K562 (cell line): ENCODE measurements around the gene RBSN. TPM values are rescaled to one million over a fixed set of nuclear protein-coding genes. Genes with fewer than 3 reads are reported as not detected.

Experiments
- CSDE1 ChIP-seq, 2 experiments: fragments of 450-650 bp; IDR thresholded peaks; 2 replicates each; pipeline ENCODE4 v1.6.1; 2016; ENCODE audit warnings: mild to moderate bottlenecking in 1 of 2
- FOSL1 ChIP-seq: fragments of 200-800 bp; sonication (Bioruptor generic); conservative IDR thresholded peaks from 2 replicates; pipeline ENCODE4 v1.6.1; 2016; ENCODE audit warnings: missing genetic modification characterization, missing compliant biosample characterization
- MTA3 ChIP-seq: fragments of 450-650 bp; formaldehyde crosslinking; IDR thresholded peaks from 2 replicates; pipeline ENCODE4 v1.6.1; 2017; ENCODE audit warnings: mild to moderate bottlenecking, borderline replicate concordance
- NBN ChIP-seq: fragments of 450-650 bp; IDR thresholded peaks from 2 replicates; pipeline ENCODE4 v1.6.1; 2016; ENCODE audit warnings: low read depth, mild to moderate bottlenecking
- NEUROD1 ChIP-seq: fragments of 150-350 bp; IDR thresholded peaks from 2 replicates; pipeline ENCODE4 v1.6.1; 2014; ENCODE audit warnings: borderline replicate concordance, low read length, low read depth; ENCODE audit not compliant: partially characterized antibody
- PML ChIP-seq: IDR thresholded peaks from 2 replicates; pipeline ENCODE4 v1.6.1; 2012; ENCODE audit warnings: low read length, inconsistent platforms
- PPARD ChIP-seq: fragments of 250-450 bp; sonication (Bioruptor Pico); IDR thresholded peaks from 2 replicates; pipeline ENCODE4 v1.8.0; 2022; ENCODE audit warnings: inconsistent platforms, mild to moderate bottlenecking, moderate library complexity
- RCOR1 ChIP-seq, 2 experiments: IDR thresholded peaks; 2 replicates each; pipeline ENCODE4 v1.6.1; 2012; ENCODE audit warnings: low read depth in 2 of 2, low read length in 2 of 2, borderline replicate concordance in 1 of 2, improper control_type of control experiment in 1 of 2
- SIN3A ChIP-seq, 2 experiments: fragments of 150-350 bp in 1 of 2; IDR thresholded peaks; 2 replicates each; pipeline ENCODE4 v1.6.1; 2011 to 2016; ENCODE audit warnings: borderline replicate concordance in 2 of 2, low read depth in 2 of 2, low read length in 2 of 2, mild to moderate bottlenecking in 2 of 2, moderate library complexity in 2 of 2; ENCODE audit not compliant: control insufficient read depth in 1 of 2
- SMAD4 ChIP-seq: fragments of 250-450 bp; sonication (Bioruptor Pico); conservative IDR thresholded peaks from 2 replicates; pipeline ENCODE4 v1.8.0; 2021; ENCODE audit warnings: inconsistent platforms, mild to moderate bottlenecking, moderate library complexity
- TARDBP ChIP-seq: fragments of 450-650 bp; IDR thresholded peaks from 2 replicates; pipeline ENCODE4 v1.6.1; 2016
- TRIM28 ChIP-seq: fragments of 450-650 bp; IDR thresholded peaks from 2 replicates; pipeline ENCODE4 v1.6.1; 2017
- ZBED1 ChIP-seq: IDR thresholded peaks from 2 replicates; pipeline ENCODE4 v1.6.1; 2014
- ZFP30 ChIP-seq: fragments of 250-450 bp; sonication (Bioruptor Pico); IDR thresholded peaks from 2 replicates; pipeline ENCODE4 v1.8.0; 2022; ENCODE audit warnings: moderate library complexity, mild to moderate bottlenecking, inconsistent platforms, borderline replicate concordance
- ZNF24 ChIP-seq: fragments of 450-650 bp; IDR thresholded peaks from 2 replicates; pipeline ENCODE4 v1.6.1; 2016
- ZNF431 ChIP-seq: sonication (generic); formaldehyde crosslinking; IDR thresholded peaks from 2 replicates; pipeline ENCODE4 v1.8.0; 2022; ENCODE audit warnings: mild to moderate bottlenecking, missing genetic modification reagents
- ZNF589 ChIP-seq: fragments of 200-800 bp; sonication (Bioruptor generic); IDR thresholded peaks from 2 replicates; pipeline ENCODE4 v1.6.1; 2016; ENCODE audit warnings: low read depth, missing genetic modification characterization, missing compliant biosample characterization
- polyA plus RNA-seq, 8 experiments: library from polyadenylated mRNA; depleted of rRNA in 4 of 8; stranded (reverse) in 5 of 8; unstranded in 3 of 8; fragments of >200 nt; fragmentation: Nextera tagmentation in 2 of 8; fragmentation: Illumina TruSeq in 1 of 8; extraction: Ambion mirVana in 2 of 8; extraction: Trizol in 1 of 8; gene quantifications; 2 replicates each; pipeline versions ENCODE4 v1.2.1 to v1.2.3, GENCODE V29; 2011 to 2014; ENCODE audit warnings: inconsistent platforms in 1 of 8, missing spikeins in 1 of 8
- total RNA-seq, 7 experiments: library from RNA; depleted of rRNA in 6 of 7; stranded (reverse); fragments of >200 nt in 6 of 7; fragmentation: Illumina TruSeq in 2 of 7; extraction: Trizol in 2 of 7; gene quantifications; 2 replicates each; pipeline versions ENCODE4 v1.2.1 to v1.2.3, GENCODE V29; 2011 to 2021; ENCODE audit warnings: low replicate concordance in 1 of 7
- TF ChIP-seq, protein P1 (sequence below): fragments of 450-650 bp; IDR thresholded peaks from 2 replicates; pipeline ENCODE4 v1.6.1; 2016
- TF ChIP-seq, protein P2 (sequence below): fragments of 200-800 bp; sonication (Bioruptor generic); IDR thresholded peaks from 2 replicates; pipeline ENCODE4 v1.6.1; 2017; ENCODE audit warnings: missing genetic modification characterization, missing compliant biosample characterization
- TF ChIP-seq, protein P3 (sequence below): fragments of 250-450 bp; sonication (Bioruptor Pico); IDR thresholded peaks from 2 replicates; pipeline ENCODE4 v1.4.0; 2020; ENCODE audit warnings: mild to moderate bottlenecking, moderate library complexity
- TF ChIP-seq, protein P4 (sequence below): IDR thresholded peaks from 2 replicates; pipeline ENCODE4 v1.6.1; 2011; ENCODE audit not compliant: insufficient read length; ENCODE audit errors: extremely low read depth
- TF ChIP-seq, protein P5 (sequence below): sonication (generic); formaldehyde crosslinking; IDR thresholded peaks from 2 replicates; pipeline ENCODE4 v1.5.0; 2020; ENCODE audit warnings: missing genetic modification reagents

Gene RBSN
- total and polyA plus RNA-seq, 9 of the 15 experiments (the other 6 are each of a cell fraction or from before 2014, with no cell fraction given) = 2.9 to 19.6 (median 15.0) TPM

DNA sequence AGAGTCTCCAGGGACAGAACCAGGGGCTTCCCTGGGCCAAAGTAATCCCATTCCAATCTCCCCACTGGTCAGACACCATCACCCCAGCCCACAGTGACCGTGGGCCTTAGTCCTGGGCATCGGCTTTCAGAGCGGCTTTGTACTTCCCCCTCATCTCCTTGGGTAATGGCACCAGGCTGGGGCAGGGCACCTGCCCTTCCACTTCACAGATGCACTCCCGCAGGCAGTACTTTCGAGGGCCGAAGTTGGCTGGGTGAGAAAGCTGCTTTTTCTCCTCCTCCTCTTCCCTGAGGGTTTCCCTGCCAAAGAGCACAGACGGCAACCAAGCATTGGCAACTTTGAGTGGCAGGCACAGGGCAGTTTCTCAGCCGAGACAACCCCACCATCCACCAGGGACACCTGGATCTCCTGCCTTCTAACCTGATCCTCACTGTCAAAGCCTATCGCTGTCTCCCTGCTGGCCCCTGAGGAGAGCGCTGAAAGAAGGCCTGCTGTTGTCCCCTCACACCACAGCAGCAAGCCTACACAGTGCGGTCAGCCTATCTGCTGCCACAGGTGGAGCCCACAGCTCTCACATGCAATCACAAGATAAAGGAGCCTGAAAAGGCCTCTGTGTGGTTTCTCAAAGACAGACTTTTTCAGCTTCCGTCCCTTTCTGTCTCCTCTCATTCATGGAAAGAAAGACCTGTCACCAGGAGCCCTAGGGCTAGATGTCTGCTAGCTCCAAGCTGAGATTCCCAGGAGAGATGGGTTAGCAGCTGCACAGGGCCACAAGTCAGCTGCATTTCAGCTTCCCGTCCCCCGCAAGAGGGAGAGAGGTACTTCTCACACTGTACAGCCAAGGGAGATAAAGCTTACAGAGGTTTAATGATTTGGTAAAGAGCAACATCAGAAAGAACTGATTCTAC lies 46.4 kb downstream of the RBSN start (continued):
- TF ChIP-seq, protein P1, sequence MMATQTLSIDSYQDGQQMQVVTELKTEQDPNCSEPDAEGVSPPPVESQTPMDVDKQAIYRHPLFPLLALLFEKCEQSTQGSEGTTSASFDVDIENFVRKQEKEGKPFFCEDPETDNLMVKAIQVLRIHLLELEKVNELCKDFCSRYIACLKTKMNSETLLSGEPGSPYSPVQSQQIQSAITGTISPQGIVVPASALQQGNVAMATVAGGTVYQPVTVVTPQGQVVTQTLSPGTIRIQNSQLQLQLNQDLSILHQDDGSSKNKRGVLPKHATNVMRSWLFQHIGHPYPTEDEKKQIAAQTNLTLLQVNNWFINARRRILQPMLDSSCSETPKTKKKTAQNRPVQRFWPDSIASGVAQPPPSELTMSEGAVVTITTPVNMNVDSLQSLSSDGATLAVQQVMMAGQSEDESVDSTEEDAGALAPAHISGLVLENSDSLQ = peak; percentile 90
- peak; percentile 99 for TF ChIP-seq SMAD4
- TF ChIP-seq, protein P2, sequence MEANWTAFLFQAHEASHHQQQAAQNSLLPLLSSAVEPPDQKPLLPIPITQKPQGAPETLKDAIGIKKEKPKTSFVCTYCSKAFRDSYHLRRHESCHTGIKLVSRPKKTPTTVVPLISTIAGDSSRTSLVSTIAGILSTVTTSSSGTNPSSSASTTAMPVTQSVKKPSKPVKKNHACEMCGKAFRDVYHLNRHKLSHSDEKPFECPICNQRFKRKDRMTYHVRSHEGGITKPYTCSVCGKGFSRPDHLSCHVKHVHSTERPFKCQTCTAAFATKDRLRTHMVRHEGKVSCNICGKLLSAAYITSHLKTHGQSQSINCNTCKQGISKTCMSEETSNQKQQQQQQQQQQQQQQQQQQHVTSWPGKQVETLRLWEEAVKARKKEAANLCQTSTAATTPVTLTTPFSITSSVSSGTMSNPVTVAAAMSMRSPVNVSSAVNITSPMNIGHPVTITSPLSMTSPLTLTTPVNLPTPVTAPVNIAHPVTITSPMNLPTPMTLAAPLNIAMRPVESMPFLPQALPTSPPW (CRISPR knock-in tag) = peak; percentile 79
- no peak for TF ChIP-seq CSDE1 (IDR thresholded peaks at IDR 0.05)
- TF ChIP-seq, protein P3, sequence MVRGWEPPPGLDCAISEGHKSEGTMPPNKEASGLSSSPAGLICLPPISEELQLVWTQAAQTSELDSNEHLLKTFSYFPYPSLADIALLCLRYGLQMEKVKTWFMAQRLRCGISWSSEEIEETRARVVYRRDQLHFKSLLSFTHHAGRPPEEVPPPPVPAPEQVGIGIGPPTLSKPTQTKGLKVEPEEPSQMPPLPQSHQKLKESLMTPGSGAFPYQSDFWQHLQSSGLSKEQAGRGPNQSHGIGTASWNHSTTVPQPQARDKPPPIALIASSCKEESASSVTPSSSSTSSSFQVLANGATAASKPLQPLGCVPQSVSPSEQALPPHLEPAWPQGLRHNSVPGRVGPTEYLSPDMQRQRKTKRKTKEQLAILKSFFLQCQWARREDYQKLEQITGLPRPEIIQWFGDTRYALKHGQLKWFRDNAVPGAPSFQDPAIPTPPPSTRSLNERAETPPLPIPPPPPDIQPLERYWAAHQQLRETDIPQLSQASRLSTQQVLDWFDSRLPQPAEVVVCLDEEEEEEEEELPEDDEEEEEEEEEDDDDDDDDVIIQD = no peak
- peak; percentile 89 for TF ChIP-seq NBN
- TF ChIP-seq ZFP30 (CRISPR knock-in tag) = no peak
- TF ChIP-seq TARDBP = peak; percentile 89
- peak; percentile 78; the same call in 1 of the 2 replicates for TF ChIP-seq ZNF431 (CRISPR knock-in tag)
- TF ChIP-seq ZNF24 = 0 out of 2 replicates have a peak, but pooled peaks have one; percentile 60
- TF ChIP-seq SIN3A (IDR thresholded peaks at IDR 0.05; ENCODE audit: borderline replicate concordance in 2 of 2, control insufficient read depth in 1 of 2, low read depth in 2 of 2, low read length in 2 of 2) = peak; percentile 40 to 58; a peak in 2 of 4 replicates
- peak; percentile 74 for TF ChIP-seq FOSL1 (tag)
- peak; percentile 96 for TF ChIP-seq ZBED1
- TF ChIP-seq ZNF589 = peak; percentile 99
- no peak for TF ChIP-seq PPARD (CRISPR knock-in tag)
- peak; percentile 99 for TF ChIP-seq PML
- TF ChIP-seq NEUROD1 = peak; percentile 76
- TF ChIP-seq RCOR1 (IDR thresholded peaks at IDR 0.05; ENCODE audit: borderline replicate concordance in 1 of 2, low read depth in 2 of 2, low read length in 2 of 2) = peak; percentile 97
- peak; percentile 56; the same call in 1 of the 2 replicates for TF ChIP-seq MTA3
- peak; percentile 46; the same call in 1 of the 2 replicates for TF ChIP-seq TRIM28
- TF ChIP-seq, protein P4, sequence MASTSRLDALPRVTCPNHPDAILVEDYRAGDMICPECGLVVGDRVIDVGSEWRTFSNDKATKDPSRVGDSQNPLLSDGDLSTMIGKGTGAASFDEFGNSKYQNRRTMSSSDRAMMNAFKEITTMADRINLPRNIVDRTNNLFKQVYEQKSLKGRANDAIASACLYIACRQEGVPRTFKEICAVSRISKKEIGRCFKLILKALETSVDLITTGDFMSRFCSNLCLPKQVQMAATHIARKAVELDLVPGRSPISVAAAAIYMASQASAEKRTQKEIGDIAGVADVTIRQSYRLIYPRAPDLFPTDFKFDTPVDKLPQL = no peak
- TF ChIP-seq, protein P5, sequence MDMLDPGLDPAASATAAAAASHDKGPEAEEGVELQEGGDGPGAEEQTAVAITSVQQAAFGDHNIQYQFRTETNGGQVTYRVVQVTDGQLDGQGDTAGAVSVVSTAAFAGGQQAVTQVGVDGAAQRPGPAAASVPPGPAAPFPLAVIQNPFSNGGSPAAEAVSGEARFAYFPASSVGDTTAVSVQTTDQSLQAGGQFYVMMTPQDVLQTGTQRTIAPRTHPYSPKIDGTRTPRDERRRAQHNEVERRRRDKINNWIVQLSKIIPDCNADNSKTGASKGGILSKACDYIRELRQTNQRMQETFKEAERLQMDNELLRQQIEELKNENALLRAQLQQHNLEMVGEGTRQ (CRISPR knock-in tag) = no peak
